A673 (cell line): ENCODE measurements around the gene ADAMTSL3.

ENCODE experiments used
- CTCF ChIP-seq: fragments of 300-800, 200-600 bp; sonication (generic); conservative IDR thresholded peaks from 2 replicates; pipeline ENCODE4 v1.5.1; 2017; ENCODE audit warnings: low read depth, mild to moderate bottlenecking, antibody characterized with exemption, low read length, moderate library complexity, mixed read lengths
- EZH2 ChIP-seq: fragments of 200-600 bp; sonication (generic); IDR thresholded peaks from 2 replicates; pipeline ENCODE4 v1.6.1; 2017; ENCODE audit warnings: borderline replicate concordance, low read depth, mild to moderate bottlenecking, mixed read lengths, antibody characterized with exemption, low read length; ENCODE audit not compliant: poor library complexity, severe bottlenecking

GRCh38 chr15:83917432-83917831, 263.5 kb downstream of the ADAMTSL3 start:
- TF ChIP-seq CTCF (no peak), EZH2 (no peak)
